ENCODE measurements around the gene ABCB10. TPM values are rescaled to one million over a fixed set of nuclear protein-coding genes. Genes with fewer than 3 reads are reported as not detected.

ABCB10 gene
- total RNA-seq, 2 donors from 2014 or later = 26.4 to 31.6 TPM

DNA sequence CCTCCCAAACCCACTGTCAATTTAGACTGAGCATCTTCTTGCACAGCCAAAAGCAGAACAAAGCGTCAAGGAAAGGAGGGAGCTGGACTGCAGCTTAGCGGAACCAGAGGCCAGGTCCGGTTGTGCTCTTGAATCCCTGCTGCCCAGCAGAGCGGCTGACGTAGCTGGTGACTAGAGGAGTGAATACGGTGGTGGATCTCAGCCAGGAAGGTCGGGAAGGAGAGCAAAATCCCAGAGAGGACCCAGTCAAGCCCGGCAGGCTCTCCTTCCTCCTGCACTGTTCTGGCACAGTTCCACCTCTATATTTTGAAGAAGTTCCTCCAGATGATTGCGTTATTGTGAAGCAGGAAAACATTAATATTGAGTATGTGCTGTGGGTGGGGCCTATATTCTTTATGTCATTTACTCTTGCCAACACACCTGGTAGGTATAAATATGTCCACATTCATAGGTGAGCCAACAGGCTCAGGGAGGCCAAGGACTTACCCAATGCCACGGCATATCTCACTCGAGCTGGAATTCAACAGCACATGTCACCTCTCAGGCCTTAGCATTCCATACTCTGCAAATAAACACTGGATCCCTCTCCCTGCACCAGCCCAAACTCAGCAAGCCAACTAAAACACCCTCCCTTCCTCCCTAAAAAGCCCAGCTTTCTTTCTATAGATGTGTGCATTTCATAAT is 23.6 kb upstream of the ABCB10 start:
- Mint-ChIP-seq H3K27me3 (peaks cover 7% of the 10 kb centered on the region), H3K36me3 (ENCODE audit: low read depth) (no peaks in the 10 kb centered on the region), H3K27ac (no peak overlapping the region), H3K4me1 (no peaks in the 10 kb centered on the region), H3K4me3 (no peak overlapping the region), H3K9me3 (no peaks in the 10 kb centered on the region)
- no peak for ATAC-seq (replicated peaks)

DNA sequence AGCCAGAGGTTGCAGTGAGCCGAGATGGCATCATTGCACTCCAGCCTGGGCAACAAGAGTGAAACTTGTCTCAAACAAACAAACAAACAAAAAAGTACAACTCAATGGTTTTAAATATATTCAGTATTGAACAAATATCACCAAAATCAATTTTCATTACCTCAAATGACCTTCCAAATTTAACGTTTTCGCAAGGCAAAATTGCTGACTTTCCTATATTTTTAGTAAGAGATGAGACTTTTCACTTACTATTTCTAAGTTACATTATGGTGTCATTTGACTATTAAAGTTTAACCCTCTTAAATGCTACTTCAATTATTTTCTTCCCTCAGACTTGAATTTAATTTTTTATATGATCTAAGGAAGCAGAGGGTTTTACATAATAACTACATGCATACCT is 23.0 kb upstream of the ABCB10 start:
- Mint-ChIP-seq H3K4me3 (no peak overlapping the region), H3K4me1 (no peaks in the 10 kb centered on the region), H3K9me3 (no peaks in the 10 kb centered on the region), H3K27ac (no peak overlapping the region), H3K36me3 (ENCODE audit: low read depth) (no peaks in the 10 kb centered on the region), H3K27me3 (peaks cover 7% of the 10 kb centered on the region)
- ATAC-seq (replicated peaks) = no peak

DNA sequence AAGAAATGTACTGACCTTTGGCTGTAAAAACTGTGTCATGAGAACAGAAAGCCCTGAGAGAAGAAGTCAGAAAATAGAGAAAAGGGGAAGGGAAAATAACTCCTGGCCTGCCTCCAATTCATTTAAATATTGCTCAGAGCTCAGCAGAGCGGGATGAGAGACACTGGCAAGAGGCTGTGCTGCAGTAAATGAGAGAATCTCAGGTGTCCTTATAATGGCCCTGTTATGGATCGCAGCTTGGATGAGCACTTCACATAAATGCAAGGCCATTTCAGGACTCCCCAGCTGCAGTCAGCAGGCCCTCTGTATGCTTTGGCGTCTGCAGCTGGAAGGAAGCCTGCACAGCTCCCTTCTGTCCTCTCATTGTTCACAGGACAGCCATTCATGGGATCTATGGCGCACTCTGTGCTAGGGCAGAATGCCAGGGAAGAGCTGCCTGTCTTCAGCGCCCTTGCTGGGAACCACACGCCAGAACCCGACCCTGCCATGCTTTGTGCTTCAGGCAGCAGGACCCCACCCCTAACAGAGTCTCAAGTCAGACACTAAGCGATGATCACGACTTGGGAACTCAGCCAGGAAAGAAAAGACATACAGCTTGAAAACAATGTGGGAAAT is 20.7 kb upstream of the ABCB10 start:
- Mint-ChIP-seq H3K27ac (no peak overlapping the region), H3K4me1 (no peaks in the 10 kb centered on the region), H3K36me3 (ENCODE audit: low read depth) (no peaks in the 10 kb centered on the region), H3K4me3 (no peak overlapping the region), H3K27me3 (peaks cover 7% of the 10 kb centered on the region), H3K9me3 (no peaks in the 10 kb centered on the region)
- no peak for ATAC-seq (replicated peaks)

- H3K27ac Mint-ChIP-seq = no peak overlapping the region
- H3K36me3 Mint-ChIP-seq (ENCODE audit: low read depth) = no peaks in the 10 kb centered on the region
- no peak for ATAC-seq (replicated peaks)
- H3K9me3 Mint-ChIP-seq = no peaks in the 10 kb centered on the region
- peaks cover 7% of the 10 kb centered on the region for H3K27me3 Mint-ChIP-seq
- no peak overlapping the region for H3K4me3 Mint-ChIP-seq
- no peaks in the 10 kb centered on the region for H3K4me1 Mint-ChIP-seq
Measured at GRCh38 chr1:229578168-229579058, 19.9 kb upstream of the ABCB10 start.

- no peak overlapping the region for H3K27ac Mint-ChIP-seq
- peaks cover 7% of the 10 kb centered on the region for H3K27me3 Mint-ChIP-seq
- H3K4me1 Mint-ChIP-seq = no peaks in the 10 kb centered on the region
- H3K4me3 Mint-ChIP-seq = no peak overlapping the region
- no peaks in the 10 kb centered on the region for H3K9me3 Mint-ChIP-seq
- H3K36me3 Mint-ChIP-seq (ENCODE audit: low read depth) = no peaks in the 10 kb centered on the region
- no peak for ATAC-seq (replicated peaks)
Measured at GRCh38 chr1:229574679-229575442, 16.4 kb upstream of the ABCB10 start.

DNA sequence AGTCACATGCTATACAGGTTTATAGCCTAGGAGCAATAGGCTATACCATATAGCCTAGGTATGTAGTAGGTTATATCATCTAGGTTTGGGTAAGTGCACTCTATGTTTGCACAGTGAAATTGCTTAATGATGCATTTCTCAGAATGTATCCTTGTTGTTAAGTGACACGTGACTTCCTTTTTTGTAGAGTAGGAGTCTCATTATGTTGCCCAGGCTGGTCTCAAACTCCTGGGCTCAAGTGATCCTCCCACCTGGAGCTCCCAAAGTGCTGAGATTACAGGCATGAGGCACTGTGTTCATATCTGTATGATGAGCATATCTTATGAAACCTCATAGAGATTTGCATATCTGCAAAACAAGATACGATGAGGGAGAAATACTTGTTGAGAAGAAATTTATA is 13.8 kb upstream of the ABCB10 start:
- Mint-ChIP-seq H3K9me3 (no peaks in the 10 kb centered on the region), H3K4me3 (no peak overlapping the region), H3K27ac (no peak overlapping the region), H3K4me1 (no peaks in the 10 kb centered on the region), H3K27me3 (no peaks in the 10 kb centered on the region), H3K36me3 (ENCODE audit: low read depth) (no peaks in the 10 kb centered on the region)
- peak; percentile 70 for ATAC-seq (replicated peaks)

DNA sequence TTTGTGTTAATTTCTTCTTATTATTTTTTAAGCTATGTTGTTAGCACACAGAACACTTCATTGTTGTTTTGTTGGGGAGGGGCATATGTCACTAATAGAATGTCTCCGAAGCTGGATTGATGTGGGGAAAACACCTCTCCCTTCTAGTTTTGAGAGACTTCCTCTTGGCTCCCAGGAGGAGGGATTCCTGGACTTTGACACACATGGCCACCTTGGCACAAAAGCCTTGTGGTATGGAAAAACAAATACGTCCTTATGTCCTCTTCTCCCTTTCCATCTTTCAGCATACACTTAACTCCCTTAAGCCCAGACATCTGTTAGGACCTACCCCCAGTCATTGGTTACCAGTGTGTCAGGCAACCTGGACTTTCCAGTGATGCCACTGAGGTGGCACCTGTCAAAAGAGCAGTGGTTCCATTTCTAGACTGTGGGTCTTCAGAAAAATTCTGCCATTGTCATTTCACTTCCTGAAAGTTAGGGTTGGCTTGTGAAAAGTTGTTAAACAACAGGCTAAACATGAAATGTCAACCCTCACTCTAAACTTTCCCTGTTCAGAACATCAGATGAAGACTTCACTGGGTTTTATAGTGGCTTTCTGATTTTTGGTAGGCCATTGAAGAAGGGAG is 12.5 kb upstream of the ABCB10 start:
- no peaks in the 10 kb centered on the region for H3K36me3 Mint-ChIP-seq (ENCODE audit: low read depth)
- no peaks in the 10 kb centered on the region for H3K4me1 Mint-ChIP-seq
- H3K27ac Mint-ChIP-seq = no peak overlapping the region
- ATAC-seq (replicated peaks) = no peak
- H3K27me3 Mint-ChIP-seq = no peaks in the 10 kb centered on the region
- no peaks in the 10 kb centered on the region for H3K9me3 Mint-ChIP-seq
- no peak overlapping the region for H3K4me3 Mint-ChIP-seq

- H3K4me3 Mint-ChIP-seq = no peak overlapping the region
- no peaks in the 10 kb centered on the region for H3K4me1 Mint-ChIP-seq
- H3K27me3 Mint-ChIP-seq = no peaks in the 10 kb centered on the region
- no peak for ATAC-seq (replicated peaks)
- no peak overlapping the region for H3K27ac Mint-ChIP-seq
- no peaks in the 10 kb centered on the region for H3K9me3 Mint-ChIP-seq
- H3K36me3 Mint-ChIP-seq (ENCODE audit: low read depth) = no peaks in the 10 kb centered on the region
Measured at GRCh38 chr1:229570305-229570704, 11.8 kb upstream of the ABCB10 start.

- H3K9me3 Mint-ChIP-seq = no peaks in the 10 kb centered on the region
- no peak overlapping the region for H3K27ac Mint-ChIP-seq
- no peak overlapping the region for H3K4me3 Mint-ChIP-seq
- no peaks in the 10 kb centered on the region for H3K4me1 Mint-ChIP-seq
- H3K27me3 Mint-ChIP-seq = no peaks in the 10 kb centered on the region
- H3K36me3 Mint-ChIP-seq (ENCODE audit: low read depth) = no peaks in the 10 kb centered on the region
- no peak for ATAC-seq (replicated peaks)
Measured at GRCh38 chr1:229567109-229567868, 8.8 kb upstream of the ABCB10 start.

GRCh38 chr1:229563701-229564100 is 5.2 kb upstream of the ABCB10 start:
- H3K36me3 Mint-ChIP-seq (ENCODE audit: low read depth) = no peaks in the 10 kb centered on the region
- no peaks in the 10 kb centered on the region for H3K27me3 Mint-ChIP-seq
- no peaks in the 10 kb centered on the region for H3K9me3 Mint-ChIP-seq
- no peak overlapping the region for H3K4me3 Mint-ChIP-seq
- no peak for ATAC-seq (replicated peaks)
- H3K4me1 Mint-ChIP-seq = peaks cover 9% of the 10 kb centered on the region
- H3K27ac Mint-ChIP-seq = no peak overlapping the region

GRCh38 chr1:229563241-229563640 is 4.7 kb upstream of the ABCB10 start:
- H3K4me3 Mint-ChIP-seq = no peak overlapping the region
- H3K36me3 Mint-ChIP-seq (ENCODE audit: low read depth) = no peaks in the 10 kb centered on the region
- peaks cover 9% of the 10 kb centered on the region for H3K4me1 Mint-ChIP-seq
- no peaks in the 10 kb centered on the region for H3K27me3 Mint-ChIP-seq
- H3K27ac Mint-ChIP-seq = no peak overlapping the region
- ATAC-seq (replicated peaks) = no peak
- no peaks in the 10 kb centered on the region for H3K9me3 Mint-ChIP-seq

DNA sequence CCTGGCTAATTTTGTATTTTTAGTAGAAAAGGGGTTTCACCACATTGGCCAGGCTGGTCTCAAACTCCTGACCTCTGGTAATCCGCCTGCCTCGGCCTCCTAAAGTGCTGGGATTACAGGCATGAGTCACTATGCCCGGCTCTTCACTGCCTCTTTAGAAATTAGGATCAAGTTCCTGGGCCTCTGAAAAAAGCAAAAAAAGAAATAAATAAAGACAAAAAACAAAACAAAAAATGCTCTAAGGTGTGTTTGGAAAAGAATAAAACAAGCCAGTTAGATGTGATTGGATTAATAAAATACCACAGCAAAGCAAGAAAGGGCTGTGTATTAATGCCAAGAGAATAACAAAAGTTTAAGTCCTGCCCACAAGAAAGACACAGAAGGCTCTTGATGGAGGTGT is 4.2 kb upstream of the ABCB10 start:
- Mint-ChIP-seq H3K27me3 (no peaks in the 10 kb centered on the region), H3K36me3 (ENCODE audit: low read depth) (no peaks in the 10 kb centered on the region), H3K4me1 (peaks cover 9% of the 10 kb centered on the region), H3K9me3 (no peaks in the 10 kb centered on the region), H3K27ac (no peak overlapping the region), H3K4me3 (no peak overlapping the region)
- ATAC-seq (replicated peaks) = no peak

DNA sequence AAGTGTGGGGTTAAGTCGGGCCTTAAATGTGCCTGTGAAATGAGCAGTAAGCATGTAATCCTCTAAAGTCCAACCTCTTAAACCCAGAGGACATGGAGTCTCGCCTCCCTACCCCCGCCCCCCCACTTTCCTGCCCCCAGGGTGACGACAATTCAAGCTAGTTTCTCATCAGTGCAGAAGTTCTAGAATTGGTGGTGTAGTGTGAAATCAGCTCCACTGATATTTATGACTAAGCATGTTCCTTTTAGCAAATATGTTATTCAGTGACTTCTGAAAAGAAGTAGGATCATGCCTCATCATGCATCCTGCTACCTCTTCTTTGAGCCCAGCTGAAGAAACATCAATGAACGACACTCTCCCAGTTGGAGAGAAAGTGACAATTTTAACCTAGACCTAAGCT is 2.6 kb upstream of the ABCB10 start:
- H3K36me3 Mint-ChIP-seq (ENCODE audit: low read depth) = peaks cover 7% of the 10 kb centered on the region
- H3K9me3 Mint-ChIP-seq = no peaks in the 10 kb centered on the region
- no peak overlapping the region for H3K4me3 Mint-ChIP-seq
- no peak for ATAC-seq (replicated peaks)
- no peaks in the 10 kb centered on the region for H3K27me3 Mint-ChIP-seq
- peaks cover 20% of the 10 kb centered on the region for H3K4me1 Mint-ChIP-seq
- H3K27ac Mint-ChIP-seq = no peak overlapping the region
